ENCODE data around the gene DDX39B.

Gene DDX39B

GRCh38 chr6:31534521-31535040 lies 7.2 kb downstream of the DDX39B start:
- no peaks in the 10 kb centered on the region for H3K27me3 ChIP-seq (ENCODE audit: insufficient read depth, low read depth)
- peaks cover 23% of the 10 kb centered on the region for H3K4me1 ChIP-seq (ENCODE audit: low read depth, poor library complexity, severe bottlenecking)
- H4K20me1 ChIP-seq (ENCODE audit: insufficient read depth): peaks cover 27% of the 10 kb centered on the region
- H3K36me3 ChIP-seq (ENCODE audit: insufficient read depth): peaks cover 21% of the 10 kb centered on the region; the same call in 1 of the 2 replicates
- H3K79me2 ChIP-seq (ENCODE audit: insufficient read depth, low read depth): peaks cover 39% of the 10 kb centered on the region
- H3K9ac ChIP-seq: no peak overlapping the region
- TF ChIP-seq CTCF (conservative IDR thresholded peaks at IDR 0.05; ENCODE audit: low read depth, low read length): no peak
- no peak overlapping the region for H2AFZ ChIP-seq (ENCODE audit: low read depth)
- H3K27ac ChIP-seq: no peak overlapping the region
- H3K4me2 ChIP-seq: no peak overlapping the region
- H3K4me3 ChIP-seq (IDR thresholded peaks at IDR 0.05; ENCODE audit: insufficient read depth, low read depth, low read length): no peak overlapping the region

GRCh38 chr6:31534011-31534410 lies 7.8 kb downstream of the DDX39B start:
- Histone ChIP-seq H3K4me1 (ENCODE audit: low read depth, poor library complexity, severe bottlenecking) (peaks cover 17% of the 10 kb centered on the region), H3K4me2 (no peak overlapping the region), H4K20me1 (ENCODE audit: insufficient read depth) (peaks cover 24% of the 10 kb centered on the region), H3K36me3 (ENCODE audit: insufficient read depth) (peaks cover 21% of the 10 kb centered on the region; the same call in 1 of the 2 replicates), H3K27me3 (ENCODE audit: insufficient read depth, low read depth) (no peaks in the 10 kb centered on the region), H3K9ac (no peak overlapping the region), H2AFZ (ENCODE audit: low read depth) (no peak overlapping the region), H3K79me2 (ENCODE audit: insufficient read depth, low read depth) (peaks cover 33% of the 10 kb centered on the region), H3K27ac (no peak overlapping the region), H3K4me3 (IDR thresholded peaks at IDR 0.05; ENCODE audit: insufficient read depth, low read depth, low read length) (no peak overlapping the region)
- no peak for TF ChIP-seq CTCF (conservative IDR thresholded peaks at IDR 0.05; ENCODE audit: low read depth, low read length)

GRCh38 chr6:31533455-31533841 lies 8.4 kb downstream of the DDX39B start:
- Histone ChIP-seq H3K27me3 (ENCODE audit: insufficient read depth, low read depth) (no peaks in the 10 kb centered on the region), H4K20me1 (ENCODE audit: insufficient read depth) (peaks cover 18% of the 10 kb centered on the region), H3K9ac (no peak overlapping the region), H3K4me1 (ENCODE audit: low read depth, poor library complexity, severe bottlenecking) (peaks cover 12% of the 10 kb centered on the region), H3K27ac (no peak overlapping the region), H3K4me2 (no peak overlapping the region), H2AFZ (ENCODE audit: low read depth) (no peak overlapping the region), H3K36me3 (ENCODE audit: insufficient read depth) (peaks cover 19% of the 10 kb centered on the region; the same call in 1 of the 2 replicates), H3K4me3 (IDR thresholded peaks at IDR 0.05; ENCODE audit: insufficient read depth, low read depth, low read length) (no peak overlapping the region), H3K79me2 (ENCODE audit: insufficient read depth, low read depth) (peaks cover 27% of the 10 kb centered on the region)
- no peak for TF ChIP-seq CTCF (conservative IDR thresholded peaks at IDR 0.05; ENCODE audit: low read depth, low read length)

- Histone ChIP-seq H3K4me1 (ENCODE audit: low read depth, poor library complexity, severe bottlenecking) (peaks cover 6% of the 10 kb centered on the region), H2AFZ (ENCODE audit: low read depth) (no peak overlapping the region), H3K27me3 (ENCODE audit: insufficient read depth, low read depth) (no peaks in the 10 kb centered on the region), H3K36me3 (ENCODE audit: insufficient read depth) (peaks cover 14% of the 10 kb centered on the region; the same call in 1 of the 2 replicates), H3K9ac (no peak overlapping the region), H4K20me1 (ENCODE audit: insufficient read depth) (peaks cover 14% of the 10 kb centered on the region), H3K4me3 (IDR thresholded peaks at IDR 0.05; ENCODE audit: insufficient read depth, low read depth, low read length) (no peak overlapping the region), H3K27ac (no peak overlapping the region), H3K79me2 (ENCODE audit: insufficient read depth, low read depth) (peaks cover 21% of the 10 kb centered on the region; the same call in 1 of the 2 replicates), H3K4me2 (no peak overlapping the region)
- no peak for TF ChIP-seq CTCF (conservative IDR thresholded peaks at IDR 0.05; ENCODE audit: low read depth, low read length)
These were observed 9.0 kb downstream of the DDX39B start for GRCh38 chr6:31532644-31533454.
